Measurements from ENCODE around the gene GAS6.

Gene GAS6

DNA sequence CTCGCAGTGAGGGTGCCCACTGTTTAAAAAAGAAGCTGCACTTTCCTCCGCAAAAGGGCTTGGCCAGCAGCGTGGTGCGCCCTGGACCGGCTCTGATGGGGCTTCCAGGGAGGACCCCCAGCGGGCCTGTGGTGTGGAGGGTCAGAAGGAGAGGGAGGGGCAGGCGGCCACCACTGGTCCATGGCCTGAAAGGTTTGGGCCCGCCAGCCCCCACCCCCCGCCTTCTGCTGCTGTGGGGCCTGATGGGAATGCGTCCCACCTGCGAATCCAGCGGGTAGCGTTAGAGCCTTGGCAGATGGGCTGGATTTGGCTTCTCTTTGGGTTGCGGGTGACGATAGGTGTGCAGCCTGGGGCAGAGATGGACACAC is 70.2 kb downstream of the GAS6 start:
- Histone ChIP-seq H3K4me3 (ENCODE audit: low read length) (no peak overlapping the region), H3K4me2 (ENCODE audit: low read depth, low read length) (no peak overlapping the region), H3F3A (ENCODE audit: insufficient read depth, low read length) (no peaks in the 10 kb centered on the region), H3K36me3 (replicated peaks; ENCODE audit: insufficient read depth, low read length) (no peaks in the 10 kb centered on the region), H3K27me3 (replicated peaks; ENCODE audit: insufficient read depth, low read length) (no peaks in the 10 kb centered on the region), H3K9me2 (replicated peaks; ENCODE audit: insufficient read depth, low read length) (no peaks in the 10 kb centered on the region), H3K4me1 (ENCODE audit: low read length) (no peaks in the 10 kb centered on the region), H4K20me1 (ENCODE audit: insufficient read depth, low read length) (no peaks in the 10 kb centered on the region), H3K9ac (ENCODE audit: low read length) (no peak overlapping the region), H3K9me3 (replicated peaks; ENCODE audit: insufficient read depth, low read length) (no peaks in the 10 kb centered on the region), H3K27ac (ENCODE audit: low read length) (no peak overlapping the region), H2AFZ (ENCODE audit: low read length) (no peak overlapping the region), H3K79me2 (ENCODE audit: low read length) (no peaks in the 10 kb centered on the region)
- DNase-seq = no peak
- TF ChIP-seq EZH2phosphoT487 (IDR thresholded peaks at IDR 0.05; ENCODE audit: low read length) (no peak), EZH2 (optimal IDR thresholded peaks at IDR 0.05; ENCODE audit: low read depth, low read length) (no peak)
- TF ChIP-seq, protein P1, sequence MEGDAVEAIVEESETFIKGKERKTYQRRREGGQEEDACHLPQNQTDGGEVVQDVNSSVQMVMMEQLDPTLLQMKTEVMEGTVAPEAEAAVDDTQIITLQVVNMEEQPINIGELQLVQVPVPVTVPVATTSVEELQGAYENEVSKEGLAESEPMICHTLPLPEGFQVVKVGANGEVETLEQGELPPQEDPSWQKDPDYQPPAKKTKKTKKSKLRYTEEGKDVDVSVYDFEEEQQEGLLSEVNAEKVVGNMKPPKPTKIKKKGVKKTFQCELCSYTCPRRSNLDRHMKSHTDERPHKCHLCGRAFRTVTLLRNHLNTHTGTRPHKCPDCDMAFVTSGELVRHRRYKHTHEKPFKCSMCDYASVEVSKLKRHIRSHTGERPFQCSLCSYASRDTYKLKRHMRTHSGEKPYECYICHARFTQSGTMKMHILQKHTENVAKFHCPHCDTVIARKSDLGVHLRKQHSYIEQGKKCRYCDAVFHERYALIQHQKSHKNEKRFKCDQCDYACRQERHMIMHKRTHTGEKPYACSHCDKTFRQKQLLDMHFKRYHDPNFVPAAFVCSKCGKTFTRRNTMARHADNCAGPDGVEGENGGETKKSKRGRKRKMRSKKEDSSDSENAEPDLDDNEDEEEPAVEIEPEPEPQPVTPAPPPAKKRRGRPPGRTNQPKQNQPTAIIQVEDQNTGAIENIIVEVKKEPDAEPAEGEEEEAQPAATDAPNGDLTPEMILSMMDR (IDR thresholded peaks at IDR 0.05; ENCODE audit: low read length) = no peak

DNA sequence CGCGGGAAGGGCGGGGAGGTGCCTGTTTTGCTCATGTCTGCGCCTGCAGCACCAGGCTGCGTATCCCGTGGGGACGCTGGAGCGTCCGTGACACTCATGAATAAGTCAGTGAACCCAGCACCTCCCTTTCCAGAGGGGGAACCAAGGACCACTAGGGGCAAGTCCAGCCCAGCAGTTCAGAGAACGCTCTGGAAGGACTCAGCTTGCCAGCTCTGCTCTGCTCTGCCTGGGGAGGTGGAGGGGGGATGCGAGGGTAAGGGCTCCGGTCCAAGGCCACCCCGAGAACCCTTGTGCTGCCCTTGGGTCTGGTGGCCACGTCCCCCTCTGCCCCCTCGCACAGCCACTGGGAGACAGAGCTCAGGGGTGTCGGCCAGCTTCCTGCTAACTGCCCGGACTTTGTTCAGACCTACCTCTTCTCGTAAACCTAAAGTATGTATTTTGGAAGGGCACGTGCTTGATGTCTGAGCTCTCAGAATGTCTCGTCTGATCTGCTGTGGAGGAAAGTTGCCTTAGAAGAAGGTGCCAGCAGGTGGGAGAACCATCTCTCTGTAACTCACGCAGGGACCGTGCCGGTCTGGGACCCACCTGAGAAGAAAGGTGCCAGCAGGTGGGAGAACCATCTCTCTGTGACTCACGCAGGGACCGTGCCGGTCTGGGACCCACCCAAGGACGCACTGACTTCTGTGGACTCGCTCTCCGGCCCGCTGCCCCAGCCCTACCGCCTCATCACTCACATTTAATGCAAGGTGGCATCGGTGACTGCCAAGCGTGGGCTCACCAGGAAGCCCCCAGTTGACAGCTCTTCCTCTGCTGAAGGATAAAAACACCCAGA is 70.8 kb downstream of the GAS6 start:
- Histone ChIP-seq H3F3A (ENCODE audit: insufficient read depth, low read length) (no peaks in the 10 kb centered on the region), H3K9me2 (replicated peaks; ENCODE audit: insufficient read depth, low read length) (no peaks in the 10 kb centered on the region), H3K9ac (ENCODE audit: low read length) (no peak overlapping the region), H3K4me2 (ENCODE audit: low read depth, low read length) (no peak overlapping the region), H2AFZ (ENCODE audit: low read length) (no peak overlapping the region), H3K79me2 (ENCODE audit: low read length) (no peaks in the 10 kb centered on the region), H3K4me3 (ENCODE audit: low read length) (no peak overlapping the region), H3K27me3 (replicated peaks; ENCODE audit: insufficient read depth, low read length) (no peaks in the 10 kb centered on the region), H3K36me3 (replicated peaks; ENCODE audit: insufficient read depth, low read length) (no peaks in the 10 kb centered on the region), H3K4me1 (ENCODE audit: low read length) (no peaks in the 10 kb centered on the region), H4K20me1 (ENCODE audit: insufficient read depth, low read length) (no peaks in the 10 kb centered on the region), H3K9me3 (replicated peaks; ENCODE audit: insufficient read depth, low read length) (no peaks in the 10 kb centered on the region), H3K27ac (ENCODE audit: low read length) (no peak overlapping the region)
- TF ChIP-seq EZH2phosphoT487 (IDR thresholded peaks at IDR 0.05; ENCODE audit: low read length) = no peak
- no peak for TF ChIP-seq EZH2 (optimal IDR thresholded peaks at IDR 0.05; ENCODE audit: low read depth, low read length)
- TF ChIP-seq, protein P1 (IDR thresholded peaks at IDR 0.05; ENCODE audit: low read length) = no peak
- DNase-seq = no peak

DNA sequence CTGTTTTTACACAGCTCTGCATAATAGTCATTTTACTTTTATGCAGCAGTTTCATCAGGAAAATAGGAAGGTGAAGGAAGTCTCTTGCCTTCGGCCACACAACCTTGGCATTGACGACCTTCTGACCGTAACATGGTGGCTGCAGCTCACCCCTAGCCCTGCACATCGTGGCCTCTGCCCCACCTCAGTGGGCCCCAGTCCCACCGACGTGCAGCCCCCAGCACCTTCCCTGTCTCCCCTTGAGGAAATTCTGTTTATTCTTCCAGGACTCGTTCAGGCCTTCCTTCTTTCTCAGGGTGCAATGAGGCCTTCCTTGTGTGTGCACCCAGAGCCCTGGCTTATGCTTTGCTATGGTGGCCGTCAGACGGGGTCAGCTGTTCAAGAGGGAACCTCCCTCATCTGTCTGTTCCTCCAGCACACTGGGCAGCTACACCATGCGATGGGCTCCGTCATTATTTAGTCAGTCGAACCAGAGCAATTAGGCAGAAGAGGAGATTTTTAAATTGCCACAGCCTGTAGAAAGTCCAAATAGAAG is 71.6 kb downstream of the GAS6 start:
- H3K79me2 ChIP-seq (ENCODE audit: low read length) = no peaks in the 10 kb centered on the region

More for the DNA sequence above, 71.6 kb downstream of the GAS6 start:
- no peaks in the 10 kb centered on the region for H3K36me3 ChIP-seq (replicated peaks; ENCODE audit: insufficient read depth, low read length)
- DNase-seq = no peak
- H3K9me2 ChIP-seq (replicated peaks; ENCODE audit: insufficient read depth, low read length) = no peaks in the 10 kb centered on the region
- H3K9me3 ChIP-seq (replicated peaks; ENCODE audit: insufficient read depth, low read length) = no peaks in the 10 kb centered on the region
- no peaks in the 10 kb centered on the region for H4K20me1 ChIP-seq (ENCODE audit: insufficient read depth, low read length)
- no peak overlapping the region for H3K9ac ChIP-seq (ENCODE audit: low read length)
- no peak overlapping the region for H3K4me2 ChIP-seq (ENCODE audit: low read depth, low read length)
- H2AFZ ChIP-seq (ENCODE audit: low read length) = no peak overlapping the region
- TF ChIP-seq, protein P1 (IDR thresholded peaks at IDR 0.05; ENCODE audit: low read length) = no peak
- TF ChIP-seq EZH2phosphoT487 (IDR thresholded peaks at IDR 0.05; ENCODE audit: low read length) (no peak), EZH2 (optimal IDR thresholded peaks at IDR 0.05; ENCODE audit: low read depth, low read length) (no peak)
- no peak overlapping the region for H3K4me3 ChIP-seq (ENCODE audit: low read length)
- H3K4me1 ChIP-seq (ENCODE audit: low read length) = no peaks in the 10 kb centered on the region
- no peaks in the 10 kb centered on the region for H3K27me3 ChIP-seq (replicated peaks; ENCODE audit: insufficient read depth, low read length)
- no peak overlapping the region for H3K27ac ChIP-seq (ENCODE audit: low read length)
- H3F3A ChIP-seq (ENCODE audit: insufficient read depth, low read length) = no peaks in the 10 kb centered on the region
